Measurements from ENCODE around the gene PPP1R27.

GRCh38 chr17:81849457-81849856 lies 14.6 kb upstream of the PPP1R27 start:
- no peak for TF ChIP-seq CTCF (IDR thresholded peaks at IDR 0.05)
- TF ChIP-seq EP300 (IDR thresholded peaks at IDR 0.05) = no peak
- no peak for TF ChIP-seq POLR2A (IDR thresholded peaks at IDR 0.05)

All from ovary (tissue), 3 donors.